ENCODE results near the gene LIF. TPM values are rescaled to one million over a fixed set of nuclear protein-coding genes. Genes with fewer than 3 reads are reported as not detected.

Gene LIF
- total and polyA plus RNA-seq, 8 donors: 0.35 to 5.0 (median 2.2) TPM; not detected in 2

GRCh38 chr22:30205281-30206115 lies 41.1 kb downstream of the LIF start:
- Histone ChIP-seq H3K9me3 (no peaks in the 10 kb centered on the region), H3K27me3 (no peaks in the 10 kb centered on the region), H3K36me3 (no peaks in the 10 kb centered on the region), H3K27ac (peak overlapping the region; percentile 12 to 81 (median 62)), H3K4me3 (no peak overlapping the region), H3K4me1 (peaks cover 48 to 85% (median 57%) of the 10 kb centered on the region in 4 donors)
- no peak for TF ChIP-seq CTCF (IDR thresholded peaks at IDR 0.05)
- TF ChIP-seq POLR2A (IDR thresholded peaks at IDR 0.05): no peak
- TF ChIP-seq EP300 (IDR thresholded peaks at IDR 0.05): no peak
- TF ChIP-seq POLR2AphosphoS5 (IDR thresholded peaks at IDR 0.05): peak in 2 of 3 donors; percentile 19 to 49
- WGBS, 5 donors: 65 to 79% (median 74%) methylated on average over 20 to 25 of the region's 25 CpGs
- DNase-seq: peak; percentile 25 to 55
- intact Hi-C loops (cut with DNase I; ENCODE audit: low total_unique reads): no loop called here

- Histone ChIP-seq H3K9me3 (no peaks in the 10 kb centered on the region), H3K36me3 (no peaks in the 10 kb centered on the region), H3K27me3 (no peaks in the 10 kb centered on the region), H3K27ac (peak overlapping the region; percentile 1 to 81 (median 62)), H3K4me1 (peaks cover 48 to 79% (median 55%) of the 10 kb centered on the region in 4 donors), H3K4me3 (no peak overlapping the region)
- WGBS, 5 donors: 31 to 43% (median 39%) methylated on average over 10 of the region's 10 CpGs
- intact Hi-C loops (cut with DNase I; ENCODE audit: low total_unique reads): no loop called here
- DNase-seq: peak; percentile 59 to 76
- TF ChIP-seq POLR2A (IDR thresholded peaks at IDR 0.05) (no peak), CTCF (IDR thresholded peaks at IDR 0.05) (no peak), EP300 (IDR thresholded peaks at IDR 0.05) (no peak), POLR2AphosphoS5 (IDR thresholded peaks at IDR 0.05) (no peak)
Observed at GRCh38 chr22:30204742-30205111, 41.8 kb downstream of the LIF start.

GRCh38 chr22:30204015-30204741 lies 42.4 kb downstream of the LIF start:
- intact Hi-C loops (cut with DNase I; ENCODE audit: low total_unique reads): no loop called here
- H3K27me3 ChIP-seq: no peaks in the 10 kb centered on the region
- H3K4me1 ChIP-seq: peaks cover 43 to 74% (median 49%) of the 10 kb centered on the region in 4 donors
- 65 to 71% (median 68%) methylated on average over 7 of the region's 7 CpGs for WGBS, 5 donors
- DNase-seq: peak in 1 of 2 donors; percentile 17
- no peaks in the 10 kb centered on the region for H3K36me3 ChIP-seq
- no peak for TF ChIP-seq POLR2AphosphoS5 (IDR thresholded peaks at IDR 0.05)
- no peak for TF ChIP-seq POLR2A (IDR thresholded peaks at IDR 0.05)
- no peak for TF ChIP-seq EP300 (IDR thresholded peaks at IDR 0.05)
- no peak for TF ChIP-seq CTCF (IDR thresholded peaks at IDR 0.05)
- H3K27ac ChIP-seq: peak overlapping the region in 4 of 5 donors; percentile 52 to 81 (median 63)
- no peak overlapping the region for H3K4me3 ChIP-seq
- H3K9me3 ChIP-seq: no peaks in the 10 kb centered on the region

- 23 to 43% (median 25%) methylated on average over 9 of the region's 9 CpGs for WGBS, 5 donors
- peaks cover 30 to 59% (median 40%) of the 10 kb centered on the region in 4 donors for H3K4me1 ChIP-seq
- peak; percentile 81 to 84 for DNase-seq
- intact Hi-C loops (cut with DNase I; ENCODE audit: low total_unique reads): no loop called here
- no peak overlapping the region for H3K4me3 ChIP-seq
- no peaks in the 10 kb centered on the region for H3K36me3 ChIP-seq
- TF ChIP-seq POLR2A (IDR thresholded peaks at IDR 0.05) (peak in 1 of 4 donors; percentile 16), POLR2AphosphoS5 (IDR thresholded peaks at IDR 0.05) (peak in 2 of 3 donors; percentile 72 to 73), CTCF (IDR thresholded peaks at IDR 0.05) (no peak)
- H3K27me3 ChIP-seq: no peaks in the 10 kb centered on the region
- H3K9me3 ChIP-seq: no peaks in the 10 kb centered on the region
- H3K27ac ChIP-seq: peak overlapping the region; percentile 52 to 89 (median 77)
Observed at GRCh38 chr22:30202531-30203006, 44.0 kb downstream of the LIF start.

All from stomach (tissue), 9 donors.